HEK293T (cell line): ENCODE results near the gene INO80B.

Source experiments
- CTCF ChIA-PET: fragments of 350-600 bp; formaldehyde crosslinking; extraction: SDS; loops from one replicate; lab custom pipeline; 2021; ENCODE audit warnings: antibody characterized with exemption, inconsistent platforms; lab: Yijun Ruan, JAX
- POLR2A ChIA-PET: fragments of 350-600 bp; formaldehyde crosslinking; extraction: SDS; loops from one replicate; lab custom pipeline; 2020; ENCODE audit warnings: antibody characterized with exemption, inconsistent platforms; lab: Yijun Ruan, JAX
- DNase-seq: peaks from one replicate; pipeline ENCODE4 v3.0.0; 2012; ENCODE audit warnings: mixed read lengths; ENCODE audit errors: extremely low spot score
- ARNT ChIP-seq: fragments of 450-650 bp; IDR thresholded peaks from 2 replicates; pipeline ENCODE4 v1.6.1; 2017; ENCODE audit warnings: mild to moderate bottlenecking
- CTBP1 ChIP-seq: fragments of 450-650 bp; IDR thresholded peaks from 2 replicates; pipeline ENCODE4 v1.6.1; 2016; ENCODE audit warnings: borderline replicate concordance
- ELF4 ChIP-seq: fragments of 450-650 bp; IDR thresholded peaks from 2 replicates; pipeline ENCODE4 v1.6.1; 2017; ENCODE audit warnings: antibody characterized with exemption
- FOXA1 ChIP-seq: fragments of 450-650 bp; IDR thresholded peaks from 2 replicates; pipeline ENCODE4 v1.6.1; 2016; ENCODE audit warnings: mild to moderate bottlenecking
- FOXK2 ChIP-seq: fragments of 450-650 bp; IDR thresholded peaks from 2 replicates; pipeline ENCODE4 v1.6.1; 2016; ENCODE audit warnings: mild to moderate bottlenecking
- FOXM1 ChIP-seq: fragments of 450-650 bp; IDR thresholded peaks from 2 replicates; pipeline ENCODE4 v1.6.1; 2017; ENCODE audit warnings: mild to moderate bottlenecking, borderline replicate concordance
- L3MBTL2 ChIP-seq: fragments of 450-650 bp; conservative IDR thresholded peaks from 2 replicates; pipeline ENCODE4 v1.6.1; 2016; ENCODE audit warnings: mild to moderate bottlenecking
- LEF1 ChIP-seq: fragments of 450-650 bp; IDR thresholded peaks from 2 replicates; pipeline ENCODE4 v1.6.1; 2017; ENCODE audit warnings: mild to moderate bottlenecking, borderline replicate concordance
- NFRKB ChIP-seq: fragments of 450-650 bp; IDR thresholded peaks from 2 replicates; pipeline ENCODE4 v1.6.1; 2016; ENCODE audit warnings: mild to moderate bottlenecking, moderate library complexity
- PKNOX1 ChIP-seq: fragments of 450-650 bp; IDR thresholded peaks from 2 replicates; pipeline ENCODE4 v1.6.1; 2016
- SP1 ChIP-seq: fragments of 450-650 bp; IDR thresholded peaks from 2 replicates; pipeline ENCODE4 v1.6.1; 2017
- SUZ12 ChIP-seq: fragments of 450-650 bp; IDR thresholded peaks from 2 replicates; pipeline ENCODE4 v1.6.1; 2016; ENCODE audit warnings: mild to moderate bottlenecking
- TARDBP ChIP-seq: fragments of 450-650 bp; IDR thresholded peaks from 2 replicates; pipeline ENCODE4 v1.6.1; 2016

INO80B gene

GRCh38 chr2:74444498-74445318 is 10.2 kb upstream of the INO80B start:
- POLR2A ChIA-PET = interaction anchor here (1.1 to 4.0 kb wide), 5 partner anchors 8 to 63 kb away, joined by 3 to 29 read pairs (median 4); partner anchors contain the start of genes CCDC142, INO80B, PCGF1 and TTC31
- no peak for DNase-seq
- TF ChIP-seq FOXK2 = no peak
- no peak for TF ChIP-seq ELF4
- no peak for TF ChIP-seq NFRKB
- TF ChIP-seq TARDBP = no peak
- no peak for TF ChIP-seq LEF1
- TF ChIP-seq FOXA1 = no peak
- CTCF ChIA-PET = no interaction called here

GRCh38 chr2:74447230-74447999 is 7.5 kb upstream of the INO80B start:
- DNase-seq = no peak
- ChIA-PET CTCF (no interaction called here), POLR2A (interaction anchor here (0.9 kb wide), 1 partner anchor 10 kb away, joined by 3 read pairs; no protein-coding TSS in a partner anchor)
- TF ChIP-seq FOXK2 (no peak), SUZ12 (no peak), ARNT (no peak), TARDBP (no peak), PKNOX1 (no peak)

GRCh38 chr2:74448771-74449170 is 6.1 kb upstream of the INO80B start:
- CTCF ChIA-PET = no interaction called here
- no peak for DNase-seq
- POLR2A ChIA-PET = interaction anchor here (0.7 kb wide), 1 partner anchor 8 kb away, joined by 3 read pairs; no protein-coding TSS in a partner anchor
- TF ChIP-seq SUZ12 (no peak), ELF4 (no peak), NFRKB (no peak), L3MBTL2 (no peak), FOXM1 (no peak), FOXA1 (no peak), FOXK2 (no peak), PKNOX1 (no peak), SP1 (no peak), ARNT (no peak), LEF1 (no peak), CTBP1 (no peak)

- ChIA-PET CTCF (no interaction called here), POLR2A (interaction anchor here (1.2 kb wide), 1 partner anchor 10 kb away, joined by 8 read pairs; no protein-coding TSS in a partner anchor)
- no peak for DNase-seq
- TF ChIP-seq FOXA1 = no peak
Measured at GRCh38 chr2:74450570-74451190, 4.2 kb upstream of the INO80B start.

- POLR2A ChIA-PET = interaction anchor here (0.8 to 8.2 kb wide), 11 partner anchors 10 to 66 kb away, joined by 3 to 81 read pairs (median 9); partner anchors contain the start of genes C2orf81, CCDC142, MRPL53 and TTC31
- TF ChIP-seq FOXK2 = no peak
- no peak for TF ChIP-seq FOXM1
- CTCF ChIA-PET = no interaction called here
- peak; percentile 16 for DNase-seq
Measured at GRCh38 chr2:74457129-74457548, 2.3 kb downstream of the INO80B start.

- peak; percentile 28 for DNase-seq
- TF ChIP-seq FOXM1 (no peak), ELF4 (no peak), L3MBTL2 (no peak), NFRKB (no peak), FOXA1 (no peak), TARDBP (no peak), SP1 (no peak), ARNT (no peak)
- ChIA-PET POLR2A (interaction anchor here (0.5 to 8.2 kb wide), 20 partner anchors 10 to 196 kb away, joined by 3 to 81 read pairs (median 6); partner anchors contain the start of genes AUP1, C2orf81, CCDC142 and HTRA2), CTCF (interaction anchor here (1.0 kb wide), 2 partner anchors 26 to 74 kb away, joined by 3 read pairs; no protein-coding TSS in a partner anchor)
Measured at GRCh38 chr2:74457549-74458131, 2.8 kb downstream of the INO80B start.
